GM12892 (cell line): Measurements from ENCODE around the gene NECTIN3.

Source experiments
- POLR2A ChIP-seq: IDR thresholded peaks from 2 replicates; pipeline ENCODE4 v1.6.1; 2011; ENCODE audit warnings: low read depth, low read length, control low read depth
- POLR2AphosphoS5 ChIP-seq: IDR thresholded peaks from 2 replicates; pipeline ENCODE4 v1.6.1; 2011; ENCODE audit warnings: low read depth, low read length, control low read depth
- TAF1 ChIP-seq: IDR thresholded peaks from 2 replicates; pipeline ENCODE4 v1.6.1; 2011; ENCODE audit warnings: low read depth, mild to moderate bottlenecking, control low read depth, low read length, borderline replicate concordance

DNA sequence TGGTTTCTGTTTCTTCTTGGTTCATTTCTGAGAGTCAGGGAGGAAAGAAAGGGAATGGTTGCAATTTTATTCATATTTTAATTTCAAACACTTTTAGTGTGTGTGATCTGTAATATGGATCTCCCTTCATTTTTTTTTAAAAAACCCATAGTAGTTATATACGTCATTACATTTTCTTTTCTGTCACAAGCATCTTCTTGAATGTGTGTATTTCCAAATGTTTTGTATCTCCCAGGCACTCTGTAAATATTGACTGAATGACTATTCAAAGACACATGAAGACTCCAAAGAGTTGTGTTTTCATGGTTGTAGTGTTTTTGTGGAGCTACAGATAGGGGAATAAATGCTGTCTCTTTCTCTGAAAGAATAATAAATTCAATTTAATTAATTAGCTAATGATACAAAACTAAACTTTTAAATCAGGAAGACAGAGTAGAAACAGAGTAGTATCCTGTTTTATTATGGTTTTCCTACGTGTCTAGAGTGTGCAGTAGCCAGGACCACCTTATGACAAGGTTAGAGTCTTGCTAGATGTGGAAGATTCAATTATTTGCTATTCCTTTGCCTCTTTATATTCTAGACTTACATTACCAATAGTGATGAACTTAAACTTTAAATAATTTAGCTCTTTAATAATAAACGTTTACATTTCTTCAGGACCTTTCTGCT, 35.5 kb downstream of the NECTIN3 start:
- TF ChIP-seq POLR2AphosphoS5 (no peak), TAF1 (no peak), POLR2A (no peak)
